ENCODE measurements around the gene ADGRL1.

Gene ADGRL1

DNA sequence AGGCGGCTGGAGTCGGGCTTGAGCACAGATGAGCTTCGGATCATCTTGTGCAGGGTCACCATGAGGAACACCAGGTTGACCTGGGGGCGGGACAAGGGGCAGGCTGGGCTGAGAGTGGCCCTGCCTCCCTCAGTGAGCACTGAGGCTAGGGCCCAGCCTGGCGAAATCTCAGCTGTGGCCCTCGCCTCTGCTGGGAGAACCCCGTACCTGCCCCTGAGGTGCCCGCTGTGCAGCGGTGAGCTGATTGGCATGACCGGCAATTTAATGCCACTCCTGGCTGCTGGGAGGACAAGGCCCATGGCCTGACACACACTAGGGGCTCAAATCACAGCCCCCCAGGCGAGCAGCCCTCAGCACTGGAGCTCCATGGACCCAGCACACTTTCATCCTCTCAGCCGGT is 49.8 kb downstream of the ADGRL1 start (continued):
- TF ChIP-seq, protein P1, sequence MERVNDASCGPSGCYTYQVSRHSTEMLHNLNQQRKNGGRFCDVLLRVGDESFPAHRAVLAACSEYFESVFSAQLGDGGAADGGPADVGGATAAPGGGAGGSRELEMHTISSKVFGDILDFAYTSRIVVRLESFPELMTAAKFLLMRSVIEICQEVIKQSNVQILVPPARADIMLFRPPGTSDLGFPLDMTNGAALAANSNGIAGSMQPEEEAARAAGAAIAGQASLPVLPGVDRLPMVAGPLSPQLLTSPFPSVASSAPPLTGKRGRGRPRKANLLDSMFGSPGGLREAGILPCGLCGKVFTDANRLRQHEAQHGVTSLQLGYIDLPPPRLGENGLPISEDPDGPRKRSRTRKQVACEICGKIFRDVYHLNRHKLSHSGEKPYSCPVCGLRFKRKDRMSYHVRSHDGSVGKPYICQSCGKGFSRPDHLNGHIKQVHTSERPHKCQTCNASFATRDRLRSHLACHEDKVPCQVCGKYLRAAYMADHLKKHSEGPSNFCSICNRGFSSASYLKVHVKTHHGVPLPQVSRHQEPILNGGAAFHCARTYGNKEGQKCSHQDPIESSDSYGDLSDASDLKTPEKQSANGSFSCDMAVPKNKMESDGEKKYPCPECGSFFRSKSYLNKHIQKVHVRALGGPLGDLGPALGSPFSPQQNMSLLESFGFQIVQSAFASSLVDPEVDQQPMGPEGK (CRISPR knock-in tag; IDR thresholded peaks at IDR 0.05; ENCODE audit: borderline replicate concordance), result no peak
- TF ChIP-seq ZFP30 (CRISPR knock-in tag; IDR thresholded peaks at IDR 0.05), result no peak
- no peak for TF ChIP-seq ZNF565 (CRISPR knock-in tag; conservative IDR thresholded peaks at IDR 0.05; ENCODE audit: low read depth)
- no peak for TF ChIP-seq ISL1 (CRISPR knock-in tag; IDR thresholded peaks at IDR 0.05)
- TF ChIP-seq SNAI2 (CRISPR knock-in tag; IDR thresholded peaks at IDR 0.05), result no peak
- no peak for TF ChIP-seq ZNF70 (CRISPR knock-in tag; IDR thresholded peaks at IDR 0.05)
- TF ChIP-seq ARNTL (CRISPR knock-in tag; IDR thresholded peaks at IDR 0.05; ENCODE audit: borderline replicate concordance, low read depth), result no peak
- TF ChIP-seq, protein P2, sequence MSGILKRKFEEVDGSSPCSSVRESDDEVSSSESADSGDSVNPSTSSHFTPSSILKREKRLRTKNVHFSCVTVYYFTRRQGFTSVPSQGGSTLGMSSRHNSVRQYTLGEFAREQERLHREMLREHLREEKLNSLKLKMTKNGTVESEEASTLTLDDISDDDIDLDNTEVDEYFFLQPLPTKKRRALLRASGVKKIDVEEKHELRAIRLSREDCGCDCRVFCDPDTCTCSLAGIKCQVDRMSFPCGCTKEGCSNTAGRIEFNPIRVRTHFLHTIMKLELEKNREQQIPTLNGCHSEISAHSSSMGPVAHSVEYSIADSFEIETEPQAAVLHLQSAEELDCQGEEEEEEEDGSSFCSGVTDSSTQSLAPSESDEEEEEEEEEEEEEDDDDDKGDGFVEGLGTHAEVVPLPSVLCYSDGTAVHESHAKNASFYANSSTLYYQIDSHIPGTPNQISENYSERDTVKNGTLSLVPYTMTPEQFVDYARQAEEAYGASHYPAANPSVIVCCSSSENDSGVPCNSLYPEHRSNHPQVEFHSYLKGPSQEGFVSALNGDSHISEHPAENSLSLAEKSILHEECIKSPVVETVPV (CRISPR knock-in tag; IDR thresholded peaks at IDR 0.05), result no peak
- TF ChIP-seq TCF4 (CRISPR knock-in tag; IDR thresholded peaks at IDR 0.05; ENCODE audit: borderline replicate concordance), result no peak

DNA sequence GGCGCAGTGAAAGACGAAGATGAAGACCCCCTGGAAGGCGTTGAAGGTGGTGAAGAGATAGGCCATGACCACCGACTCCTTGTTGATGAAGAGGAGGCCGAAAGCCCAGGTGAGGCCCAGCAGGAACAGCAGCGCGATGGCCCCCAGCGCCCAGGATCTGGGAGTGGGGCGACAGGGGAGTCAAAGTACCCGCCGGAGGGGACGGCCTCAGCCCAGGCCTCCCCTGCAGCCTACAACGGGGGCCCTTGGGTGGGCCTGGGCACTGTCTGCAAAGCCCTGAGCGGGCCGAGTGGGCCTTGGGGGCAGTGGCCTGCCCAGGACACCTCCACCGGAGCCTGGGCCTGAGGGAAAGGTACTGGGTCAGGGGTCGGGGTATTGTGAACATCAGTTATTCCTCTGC is 50.6 kb downstream of the ADGRL1 start:
- ATAC-seq, result no peak
- TF ChIP-seq, protein P2 (CRISPR knock-in tag; IDR thresholded peaks at IDR 0.05), result no peak
- TF ChIP-seq, protein P3, sequence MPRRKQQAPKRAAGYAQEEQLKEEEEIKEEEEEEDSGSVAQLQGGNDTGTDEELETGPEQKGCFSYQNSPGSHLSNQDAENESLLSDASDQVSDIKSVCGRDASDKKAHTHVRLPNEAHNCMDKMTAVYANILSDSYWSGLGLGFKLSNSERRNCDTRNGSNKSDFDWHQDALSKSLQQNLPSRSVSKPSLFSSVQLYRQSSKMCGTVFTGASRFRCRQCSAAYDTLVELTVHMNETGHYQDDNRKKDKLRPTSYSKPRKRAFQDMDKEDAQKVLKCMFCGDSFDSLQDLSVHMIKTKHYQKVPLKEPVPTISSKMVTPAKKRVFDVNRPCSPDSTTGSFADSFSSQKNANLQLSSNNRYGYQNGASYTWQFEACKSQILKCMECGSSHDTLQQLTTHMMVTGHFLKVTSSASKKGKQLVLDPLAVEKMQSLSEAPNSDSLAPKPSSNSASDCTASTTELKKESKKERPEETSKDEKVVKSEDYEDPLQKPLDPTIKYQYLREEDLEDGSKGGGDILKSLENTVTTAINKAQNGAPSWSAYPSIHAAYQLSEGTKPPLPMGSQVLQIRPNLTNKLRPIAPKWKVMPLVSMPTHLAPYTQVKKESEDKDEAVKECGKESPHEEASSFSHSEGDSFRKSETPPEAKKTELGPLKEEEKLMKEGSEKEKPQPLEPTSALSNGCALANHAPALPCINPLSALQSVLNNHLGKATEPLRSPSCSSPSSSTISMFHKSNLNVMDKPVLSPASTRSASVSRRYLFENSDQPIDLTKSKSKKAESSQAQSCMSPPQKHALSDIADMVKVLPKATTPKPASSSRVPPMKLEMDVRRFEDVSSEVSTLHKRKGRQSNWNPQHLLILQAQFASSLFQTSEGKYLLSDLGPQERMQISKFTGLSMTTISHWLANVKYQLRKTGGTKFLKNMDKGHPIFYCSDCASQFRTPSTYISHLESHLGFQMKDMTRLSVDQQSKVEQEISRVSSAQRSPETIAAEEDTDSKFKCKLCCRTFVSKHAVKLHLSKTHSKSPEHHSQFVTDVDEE (CRISPR knock-in tag; IDR thresholded peaks at IDR 0.05), result no peak
- TF ChIP-seq ISL1 (CRISPR knock-in tag; IDR thresholded peaks at IDR 0.05), result no peak
- no peak for TF ChIP-seq ZFP30 (CRISPR knock-in tag; IDR thresholded peaks at IDR 0.05)
- no peak for TF ChIP-seq ESRRG (CRISPR knock-in tag; IDR thresholded peaks at IDR 0.05)
- TF ChIP-seq ZNF70 (CRISPR knock-in tag; IDR thresholded peaks at IDR 0.05), result no peak
- TF ChIP-seq, protein P4, sequence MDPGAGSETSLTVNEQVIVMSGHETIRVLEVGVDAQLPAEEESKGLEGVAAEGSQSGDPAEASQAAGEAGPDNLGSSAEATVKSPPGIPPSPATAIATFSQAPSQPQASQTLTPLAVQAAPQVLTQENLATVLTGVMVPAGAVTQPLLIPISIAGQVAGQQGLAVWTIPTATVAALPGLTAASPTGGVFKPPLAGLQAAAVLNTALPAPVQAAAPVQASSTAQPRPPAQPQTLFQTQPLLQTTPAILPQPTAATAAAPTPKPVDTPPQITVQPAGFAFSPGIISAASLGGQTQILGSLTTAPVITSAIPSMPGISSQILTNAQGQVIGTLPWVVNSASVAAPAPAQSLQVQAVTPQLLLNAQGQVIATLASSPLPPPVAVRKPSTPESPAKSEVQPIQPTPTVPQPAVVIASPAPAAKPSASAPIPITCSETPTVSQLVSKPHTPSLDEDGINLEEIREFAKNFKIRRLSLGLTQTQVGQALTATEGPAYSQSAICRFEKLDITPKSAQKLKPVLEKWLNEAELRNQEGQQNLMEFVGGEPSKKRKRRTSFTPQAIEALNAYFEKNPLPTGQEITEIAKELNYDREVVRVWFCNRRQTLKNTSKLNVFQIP (CRISPR knock-in tag; IDR thresholded peaks at IDR 0.05; ENCODE audit: borderline replicate concordance, low read depth), result no peak
- no peak for TF ChIP-seq SNAI2 (CRISPR knock-in tag; IDR thresholded peaks at IDR 0.05)
- no peak for TF ChIP-seq GLIS3 (CRISPR knock-in tag; IDR thresholded peaks at IDR 0.05)

DNA sequence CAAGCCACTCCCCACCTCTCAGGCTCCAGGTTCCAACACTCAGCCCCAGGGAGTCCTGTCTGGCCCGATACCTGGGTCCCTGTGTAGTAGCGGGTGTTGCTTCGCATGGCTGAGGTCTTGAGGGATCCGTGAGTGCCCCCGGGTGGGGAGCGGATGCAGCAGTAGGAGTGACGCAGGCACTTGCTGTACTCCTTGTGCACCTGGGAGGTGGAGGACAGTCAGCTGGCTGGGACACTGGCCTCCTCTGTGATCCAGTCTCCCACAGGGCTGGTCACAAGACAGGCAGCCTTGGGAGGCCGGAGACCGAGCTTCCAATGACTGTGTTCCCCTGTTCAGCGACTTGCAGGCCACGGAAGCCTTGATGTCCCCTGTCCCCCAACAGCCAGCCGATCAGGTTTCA is 53.3 kb downstream of the ADGRL1 start:
- TF ChIP-seq, protein P3 (CRISPR knock-in tag; IDR thresholded peaks at IDR 0.05), result no peak
- no peak for TF ChIP-seq OSR1 (CRISPR knock-in tag; IDR thresholded peaks at IDR 0.05)
- no peak for TF ChIP-seq PPARA (CRISPR knock-in tag; IDR thresholded peaks at IDR 0.05; ENCODE audit: borderline replicate concordance)
- no peak for TF ChIP-seq ARNTL (CRISPR knock-in tag; IDR thresholded peaks at IDR 0.05; ENCODE audit: borderline replicate concordance, low read depth)
- no peak for TF ChIP-seq ZFP3 (CRISPR knock-in tag; IDR thresholded peaks at IDR 0.05)
- TF ChIP-seq, protein P4 (CRISPR knock-in tag; IDR thresholded peaks at IDR 0.05; ENCODE audit: borderline replicate concordance, low read depth), result no peak
- TF ChIP-seq ESRRG (CRISPR knock-in tag; IDR thresholded peaks at IDR 0.05), result no peak
- TF ChIP-seq ZNF70 (CRISPR knock-in tag; IDR thresholded peaks at IDR 0.05), result no peak
- no peak for TF ChIP-seq GLIS3 (CRISPR knock-in tag; IDR thresholded peaks at IDR 0.05)
- TF ChIP-seq, protein P5, sequence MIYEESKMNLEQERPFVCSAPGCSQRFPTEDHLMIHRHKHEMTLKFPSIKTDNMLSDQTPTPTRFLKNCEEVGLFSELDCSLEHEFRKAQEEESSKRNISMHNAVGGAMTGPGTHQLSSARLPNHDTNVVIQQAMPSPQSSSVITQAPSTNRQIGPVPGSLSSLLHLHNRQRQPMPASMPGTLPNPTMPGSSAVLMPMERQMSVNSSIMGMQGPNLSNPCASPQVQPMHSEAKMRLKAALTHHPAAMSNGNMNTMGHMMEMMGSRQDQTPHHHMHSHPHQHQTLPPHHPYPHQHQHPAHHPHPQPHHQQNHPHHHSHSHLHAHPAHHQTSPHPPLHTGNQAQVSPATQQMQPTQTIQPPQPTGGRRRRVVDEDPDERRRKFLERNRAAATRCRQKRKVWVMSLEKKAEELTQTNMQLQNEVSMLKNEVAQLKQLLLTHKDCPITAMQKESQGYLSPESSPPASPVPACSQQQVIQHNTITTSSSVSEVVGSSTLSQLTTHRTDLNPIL (CRISPR knock-in tag; IDR thresholded peaks at IDR 0.05; ENCODE audit: low read depth), result no peak
- no peak for TF ChIP-seq TCF4 (CRISPR knock-in tag; IDR thresholded peaks at IDR 0.05; ENCODE audit: borderline replicate concordance)
- no peak for TF ChIP-seq ISL1 (CRISPR knock-in tag; IDR thresholded peaks at IDR 0.05)
- TF ChIP-seq CSDC2 (CRISPR knock-in tag; IDR thresholded peaks at IDR 0.05), result no peak
- TF ChIP-seq RARB (CRISPR knock-in tag; IDR thresholded peaks at IDR 0.05), result no peak
- ATAC-seq, result no peak
